OCI-LY7 (cell line): ENCODE measurements around the gene NFKBIE. TPM values are rescaled to one million over a fixed set of nuclear protein-coding genes. Genes with fewer than 3 reads are reported as not detected.

Source experiments
- BruUV-seq: library from RNA; stranded (reverse); fragments of 400-500 nt; replicated peaks from 2 replicates; lab custom pipeline; 2021; lab: Mats Ljungman, UMichigan
- CTCF ChIA-PET: fragments of 300-600 bp; sonication (Branson Sonifier 250); formaldehyde crosslinking; loops from one replicate; lab custom pipeline; 2022; ENCODE audit warnings: antibody characterized with exemption; ENCODE audit not compliant: unreplicated experiment; lab: Charles Lee
- POLR2A ChIA-PET: fragments of 300-600 bp; sonication (Branson Sonifier 250); formaldehyde crosslinking; loops from one replicate; lab custom pipeline; 2022; ENCODE audit warnings: antibody characterized with exemption; lab: Charles Lee
- DNase-seq: peaks from one replicate; pipeline ENCODE4 v3.0.0-alpha.2; 2015; ENCODE audit warnings: low spot score
- H2AFZ ChIP-seq: fragments of 200-600 bp; sonication (generic), shearing (Covaris generic); 2 replicates; pipeline ENCODE4 v1.6.1; 2014; ENCODE audit warnings: mild to moderate bottlenecking, antibody characterized with exemption, low read length, moderate library complexity
- H3K27ac ChIP-seq: fragments of 200-600 bp; sonication (generic); 2 replicates; pipeline ENCODE4 v1.5.1; 2014; ENCODE audit warnings: mixed run types, low read depth, mild to moderate bottlenecking, moderate library complexity, low read length, inconsistent platforms; ENCODE audit not compliant: poor library complexity, severe bottlenecking
- H3K36me3 ChIP-seq: fragments of 200-600 bp; sonication (generic); 2 replicates; pipeline ENCODE4 v1.6.1; 2014; ENCODE audit warnings: mild to moderate bottlenecking, antibody characterized with exemption, low read length, moderate library complexity, mixed read lengths; ENCODE audit not compliant: insufficient read depth
- H3K4me1 ChIP-seq: fragments of 200-600 bp; sonication (generic); 2 replicates; pipeline ENCODE4 v1.5.1; 2014; ENCODE audit warnings: mild to moderate bottlenecking, low read length; ENCODE audit not compliant: insufficient read depth, poor library complexity, severe bottlenecking
- H3K4me2 ChIP-seq: fragments of 200-600 bp; sonication (generic); 2 replicates; pipeline ENCODE4 v1.6.1; 2014; ENCODE audit warnings: mild to moderate bottlenecking, low read length
- H3K4me3 ChIP-seq: fragments of 200-600 bp; sonication (generic); 2 replicates; pipeline ENCODE4 v1.5.1; 2014; ENCODE audit warnings: mild to moderate bottlenecking, low read depth, low read length; ENCODE audit not compliant: poor library complexity, severe bottlenecking
- H3K79me2 ChIP-seq: fragments of 200-600 bp; sonication (generic); 2 replicates; pipeline ENCODE4 v1.6.1; 2016; ENCODE audit warnings: low read depth, mild to moderate bottlenecking, low read length, moderate library complexity, mixed read lengths; ENCODE audit not compliant: insufficient read depth
- H3K9me2 ChIP-seq: fragments of 200-600 bp; sonication (generic); 2 replicates; pipeline ENCODE4 v1.6.1; 2016; ENCODE audit warnings: mild to moderate bottlenecking, low read length, mixed read lengths; ENCODE audit not compliant: insufficient read depth
- H3K9me3 ChIP-seq: fragments of 200-600 bp; sonication (generic); 2 replicates; pipeline ENCODE4 v1.6.1; 2014; ENCODE audit warnings: mild to moderate bottlenecking, mixed run types, low read length, mixed read lengths
- H4K20me1 ChIP-seq: fragments of 200-600 bp; sonication (generic); 2 replicates; pipeline ENCODE4 v1.6.1; 2014; ENCODE audit warnings: mild to moderate bottlenecking, antibody characterized with exemption, low read length, moderate library complexity, mixed read lengths; ENCODE audit not compliant: insufficient read depth
- CTCF ChIP-seq: fragments of 200-600 bp; sonication (generic); conservative IDR thresholded peaks from 2 replicates; pipeline ENCODE4 v1.5.1; 2014; ENCODE audit warnings: mild to moderate bottlenecking, antibody characterized with exemption, low read length, moderate library complexity, mixed read lengths
- EZH2phosphoT487 ChIP-seq: fragments of 200-600 bp; sonication (generic); IDR thresholded peaks from 2 replicates; pipeline ENCODE4 v1.6.1; 2018; ENCODE audit warnings: low read depth, borderline replicate concordance, mild to moderate bottlenecking, mixed run types, antibody characterized with exemption, low read length, moderate library complexity, mixed read lengths
- intact Hi-C: fragments of 100-400 bp; cut with micrococcal nuclease; formaldehyde crosslinking; loops from one replicate; pipeline ENCODE4 v1.10.0; 2022; ENCODE audit not compliant: unreplicated experiment
- total RNA-seq, 2 experiments: library from RNA; depleted of rRNA in 1 of 2; stranded (reverse); fragments of >200 nt in 1 of 2; shearing (Covaris generic) in 1 of 2; gene quantifications; 2 replicates each; pipeline ENCODE4 v1.2.3, GENCODE V29; 2014 to 2022

NFKBIE gene
- total RNA-seq, 2 experiments from 2014 or later: 24.8 to 43.1 TPM

GRCh38 chr6:44297063-44298038 lies 32.0 kb upstream of the NFKBIE start:
- Histone ChIP-seq H3K9me2 (no peaks in the 10 kb centered on the region), H4K20me1 (no peaks in the 10 kb centered on the region), H3K4me2 (no peak overlapping the region), H3K36me3 (peaks cover 24% of the 10 kb centered on the region), H3K27ac (no peak overlapping the region), H3K79me2 (no peaks in the 10 kb centered on the region), H3K4me3 (no peak overlapping the region), H3K4me1 (no peaks in the 10 kb centered on the region), H2AFZ (no peak overlapping the region), H3K9me3 (no peaks in the 10 kb centered on the region)
- ChIA-PET POLR2A (no interaction called here), CTCF (no interaction called here)
- TF ChIP-seq CTCF: no peak
- TF ChIP-seq EZH2phosphoT487: no peak
- no TSS peak for BruUV-seq
- intact Hi-C loops: no loop called here
- DNase-seq: no peak

DNA sequence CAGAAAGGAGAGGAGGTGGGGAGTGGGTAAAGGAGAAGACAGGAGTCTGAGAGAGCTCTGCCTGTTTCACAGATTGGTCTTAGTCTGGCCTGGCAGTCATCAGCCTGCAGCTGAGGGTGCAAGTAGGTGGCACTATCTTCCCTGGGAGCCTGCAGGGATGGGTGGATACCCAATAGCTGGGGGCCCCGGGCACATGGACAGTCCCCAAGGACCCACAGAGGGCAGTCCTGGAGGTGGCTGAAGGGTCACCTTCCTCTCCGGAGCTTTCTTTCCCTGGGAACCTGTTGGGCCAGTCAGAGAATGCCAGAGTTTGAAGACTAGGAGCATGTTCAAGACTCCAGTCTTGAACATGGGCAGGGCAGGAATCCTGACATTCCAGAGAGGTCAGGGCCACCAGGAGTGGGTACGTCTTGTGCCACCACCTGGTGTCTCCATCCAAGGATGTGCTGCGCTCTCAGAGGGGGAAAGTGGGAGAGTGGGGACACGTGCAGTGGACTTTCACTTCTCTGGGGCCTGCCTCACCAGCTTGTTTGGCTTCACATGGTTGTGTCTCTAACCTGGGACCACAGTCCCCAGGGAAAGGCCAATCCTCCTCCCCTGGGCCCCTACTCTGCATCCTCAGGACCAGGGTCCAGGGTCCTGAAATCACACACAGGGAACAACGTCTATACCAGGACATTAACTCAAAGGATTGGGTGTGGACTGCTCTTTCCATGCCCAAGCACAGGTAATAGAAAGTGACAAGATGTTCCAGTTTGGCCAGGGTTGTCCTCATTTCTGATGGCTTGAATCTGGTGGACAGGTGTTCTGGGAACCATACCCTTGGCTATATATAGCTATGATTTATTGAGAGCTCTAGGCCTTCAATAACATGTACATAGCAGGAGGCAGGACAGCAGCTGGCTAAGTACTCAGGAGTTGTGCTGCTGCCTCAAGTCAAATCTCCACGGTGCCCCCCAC lies 29.8 kb upstream of the NFKBIE start:
- Histone ChIP-seq H3K4me2 (no peak overlapping the region), H3K9me3 (no peaks in the 10 kb centered on the region), H3K4me3 (no peak overlapping the region), H3K36me3 (peaks cover 1% of the 10 kb centered on the region), H3K9me2 (no peaks in the 10 kb centered on the region), H3K27ac (no peak overlapping the region), H3K79me2 (no peaks in the 10 kb centered on the region), H3K4me1 (no peaks in the 10 kb centered on the region), H4K20me1 (no peaks in the 10 kb centered on the region; the same call in 1 of the 2 replicates), H2AFZ (no peak overlapping the region)
- intact Hi-C loops: no loop called here
- no peak for DNase-seq
- BruUV-seq: no TSS peak
- POLR2A ChIA-PET: interaction anchor here (0.7 to 1.1 kb wide), 2 partner anchors 13 to 17 kb away, joined by 3 to 4 read pairs; no protein-coding TSS in a partner anchor
- CTCF ChIA-PET: interaction anchor here (0.6 kb wide), 2 partner anchors 25 to 356 kb away, joined by 5 read pairs; no protein-coding TSS in a partner anchor
- TF ChIP-seq CTCF (no peak), EZH2phosphoT487 (no peak)
